Measurements from ENCODE around the gene PTGS2.

DNA sequence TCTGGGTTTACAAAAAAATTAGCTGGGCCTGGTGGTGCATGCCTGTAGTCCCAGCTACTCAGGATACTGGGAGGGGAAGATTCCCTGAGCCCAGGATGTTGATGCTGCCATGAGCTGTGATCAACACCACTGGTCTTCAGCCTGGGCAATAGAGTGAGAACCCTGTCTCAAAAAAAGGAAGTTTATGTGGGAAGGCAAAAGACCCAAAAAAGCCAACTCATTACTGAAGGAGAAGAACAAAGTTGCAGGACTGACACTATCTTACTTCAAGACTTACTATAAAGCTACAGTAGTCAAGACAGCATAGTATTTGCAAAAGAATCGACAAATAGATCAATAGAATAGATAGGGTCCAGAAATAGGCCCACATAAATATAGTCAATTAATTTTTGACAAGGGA, 9.2 kb upstream of the PTGS2 start:
- TF ChIP-seq, protein P1, sequence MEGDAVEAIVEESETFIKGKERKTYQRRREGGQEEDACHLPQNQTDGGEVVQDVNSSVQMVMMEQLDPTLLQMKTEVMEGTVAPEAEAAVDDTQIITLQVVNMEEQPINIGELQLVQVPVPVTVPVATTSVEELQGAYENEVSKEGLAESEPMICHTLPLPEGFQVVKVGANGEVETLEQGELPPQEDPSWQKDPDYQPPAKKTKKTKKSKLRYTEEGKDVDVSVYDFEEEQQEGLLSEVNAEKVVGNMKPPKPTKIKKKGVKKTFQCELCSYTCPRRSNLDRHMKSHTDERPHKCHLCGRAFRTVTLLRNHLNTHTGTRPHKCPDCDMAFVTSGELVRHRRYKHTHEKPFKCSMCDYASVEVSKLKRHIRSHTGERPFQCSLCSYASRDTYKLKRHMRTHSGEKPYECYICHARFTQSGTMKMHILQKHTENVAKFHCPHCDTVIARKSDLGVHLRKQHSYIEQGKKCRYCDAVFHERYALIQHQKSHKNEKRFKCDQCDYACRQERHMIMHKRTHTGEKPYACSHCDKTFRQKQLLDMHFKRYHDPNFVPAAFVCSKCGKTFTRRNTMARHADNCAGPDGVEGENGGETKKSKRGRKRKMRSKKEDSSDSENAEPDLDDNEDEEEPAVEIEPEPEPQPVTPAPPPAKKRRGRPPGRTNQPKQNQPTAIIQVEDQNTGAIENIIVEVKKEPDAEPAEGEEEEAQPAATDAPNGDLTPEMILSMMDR (conservative IDR thresholded peaks at IDR 0.05; ENCODE audit: low read depth in 2 of 2) = no peak
- no peak for TF ChIP-seq JUNB (IDR thresholded peaks at IDR 0.05; ENCODE audit: unreplicated experiment)
- no peak for TF ChIP-seq EZH2phosphoT487 (IDR thresholded peaks at IDR 0.05; ENCODE audit: unreplicated experiment)
- no peak for TF ChIP-seq POLR2AphosphoS5 (IDR thresholded peaks at IDR 0.05; ENCODE audit: low read depth)
- TF ChIP-seq, protein P2, sequence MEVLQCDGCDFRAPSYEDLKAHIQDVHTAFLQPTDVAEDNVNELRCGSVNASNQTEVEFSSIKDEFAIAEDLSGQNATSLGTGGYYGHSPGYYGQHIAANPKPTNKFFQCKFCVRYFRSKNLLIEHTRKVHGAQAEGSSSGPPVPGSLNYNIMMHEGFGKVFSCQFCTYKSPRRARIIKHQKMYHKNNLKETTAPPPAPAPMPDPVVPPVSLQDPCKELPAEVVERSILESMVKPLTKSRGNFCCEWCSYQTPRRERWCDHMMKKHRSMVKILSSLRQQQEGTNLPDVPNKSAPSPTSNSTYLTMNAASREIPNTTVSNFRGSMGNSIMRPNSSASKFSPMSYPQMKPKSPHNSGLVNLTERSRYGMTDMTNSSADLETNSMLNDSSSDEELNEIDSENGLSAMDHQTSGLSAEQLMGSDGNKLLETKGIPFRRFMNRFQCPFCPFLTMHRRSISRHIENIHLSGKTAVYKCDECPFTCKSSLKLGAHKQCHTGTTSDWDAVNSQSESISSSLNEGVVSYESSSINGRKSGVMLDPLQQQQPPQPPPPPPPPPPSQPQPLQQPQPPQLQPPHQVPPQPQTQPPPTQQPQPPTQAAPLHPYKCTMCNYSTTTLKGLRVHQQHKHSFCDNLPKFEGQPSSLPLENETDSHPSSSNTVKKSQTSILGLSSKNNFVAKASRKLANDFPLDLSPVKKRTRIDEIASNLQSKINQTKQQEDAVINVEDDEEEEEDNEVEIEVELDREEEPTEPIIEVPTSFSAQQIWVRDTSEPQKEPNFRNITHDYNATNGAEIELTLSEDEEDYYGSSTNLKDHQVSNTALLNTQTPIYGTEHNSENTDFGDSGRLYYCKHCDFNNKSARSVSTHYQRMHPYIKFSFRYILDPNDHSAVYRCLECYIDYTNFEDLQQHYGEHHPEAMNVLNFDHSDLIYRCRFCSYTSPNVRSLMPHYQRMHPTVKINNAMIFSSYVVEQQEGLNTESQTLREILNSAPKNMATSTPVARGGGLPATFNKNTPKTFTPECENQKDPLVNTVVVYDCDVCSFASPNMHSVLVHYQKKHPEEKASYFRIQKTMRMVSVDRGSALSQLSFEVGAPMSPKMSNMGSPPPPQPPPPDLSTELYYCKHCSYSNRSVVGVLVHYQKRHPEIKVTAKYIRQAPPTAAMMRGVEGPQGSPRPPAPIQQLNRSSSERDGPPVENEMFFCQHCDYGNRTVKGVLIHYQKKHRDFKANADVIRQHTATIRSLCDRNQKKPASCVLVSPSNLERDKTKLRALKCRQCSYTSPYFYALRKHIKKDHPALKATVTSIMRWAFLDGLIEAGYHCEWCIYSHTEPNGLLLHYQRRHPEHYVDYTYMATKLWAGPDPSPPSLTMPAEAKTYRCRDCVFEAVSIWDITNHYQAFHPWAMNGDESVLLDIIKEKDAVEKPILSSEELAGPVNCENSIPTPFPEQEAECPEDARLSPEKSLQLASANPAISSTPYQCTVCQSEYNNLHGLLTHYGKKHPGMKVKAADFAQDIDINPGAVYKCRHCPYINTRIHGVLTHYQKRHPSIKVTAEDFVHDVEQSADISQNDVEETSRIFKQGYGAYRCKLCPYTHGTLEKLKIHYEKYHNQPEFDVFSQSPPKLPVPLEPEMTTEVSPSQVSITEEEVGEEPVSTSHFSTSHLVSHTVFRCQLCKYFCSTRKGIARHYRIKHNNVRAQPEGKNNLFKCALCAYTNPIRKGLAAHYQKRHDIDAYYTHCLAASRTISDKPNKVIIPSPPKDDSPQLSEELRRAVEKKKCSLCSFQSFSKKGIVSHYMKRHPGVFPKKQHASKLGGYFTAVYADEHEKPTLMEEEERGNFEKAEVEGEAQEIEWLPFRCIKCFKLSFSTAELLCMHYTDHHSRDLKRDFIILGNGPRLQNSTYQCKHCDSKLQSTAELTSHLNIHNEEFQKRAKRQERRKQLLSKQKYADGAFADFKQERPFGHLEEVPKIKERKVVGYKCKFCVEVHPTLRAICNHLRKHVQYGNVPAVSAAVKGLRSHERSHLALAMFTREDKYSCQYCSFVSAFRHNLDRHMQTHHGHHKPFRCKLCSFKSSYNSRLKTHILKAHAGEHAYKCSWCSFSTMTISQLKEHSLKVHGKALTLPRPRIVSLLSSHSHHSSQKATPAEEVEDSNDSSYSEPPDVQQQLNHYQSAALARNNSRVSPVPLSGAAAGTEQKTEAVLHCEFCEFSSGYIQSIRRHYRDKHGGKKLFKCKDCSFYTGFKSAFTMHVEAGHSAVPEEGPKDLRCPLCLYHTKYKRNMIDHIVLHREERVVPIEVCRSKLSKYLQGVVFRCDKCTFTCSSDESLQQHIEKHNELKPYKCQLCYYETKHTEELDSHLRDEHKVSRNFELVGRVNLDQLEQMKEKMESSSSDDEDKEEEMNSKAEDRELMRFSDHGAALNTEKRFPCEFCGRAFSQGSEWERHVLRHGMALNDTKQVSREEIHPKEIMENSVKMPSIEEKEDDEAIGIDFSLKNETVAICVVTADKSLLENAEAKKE (CRISPR knock-in tag; IDR thresholded peaks at IDR 0.05) = no peak
- no peak for TF ChIP-seq EZH2 (IDR thresholded peaks at IDR 0.05; ENCODE audit: low read depth, unreplicated experiment)
- no peak for TF ChIP-seq CREB1 (CRISPR knock-in tag; IDR thresholded peaks at IDR 0.05; ENCODE audit: low read depth)
- TF ChIP-seq NANOG (IDR thresholded peaks at IDR 0.05; ENCODE audit: borderline replicate concordance) = no peak
- no peak for TF ChIP-seq ZNF331 (CRISPR knock-in tag; IDR thresholded peaks at IDR 0.05; ENCODE audit: low read depth)
- TF ChIP-seq, protein P3, sequence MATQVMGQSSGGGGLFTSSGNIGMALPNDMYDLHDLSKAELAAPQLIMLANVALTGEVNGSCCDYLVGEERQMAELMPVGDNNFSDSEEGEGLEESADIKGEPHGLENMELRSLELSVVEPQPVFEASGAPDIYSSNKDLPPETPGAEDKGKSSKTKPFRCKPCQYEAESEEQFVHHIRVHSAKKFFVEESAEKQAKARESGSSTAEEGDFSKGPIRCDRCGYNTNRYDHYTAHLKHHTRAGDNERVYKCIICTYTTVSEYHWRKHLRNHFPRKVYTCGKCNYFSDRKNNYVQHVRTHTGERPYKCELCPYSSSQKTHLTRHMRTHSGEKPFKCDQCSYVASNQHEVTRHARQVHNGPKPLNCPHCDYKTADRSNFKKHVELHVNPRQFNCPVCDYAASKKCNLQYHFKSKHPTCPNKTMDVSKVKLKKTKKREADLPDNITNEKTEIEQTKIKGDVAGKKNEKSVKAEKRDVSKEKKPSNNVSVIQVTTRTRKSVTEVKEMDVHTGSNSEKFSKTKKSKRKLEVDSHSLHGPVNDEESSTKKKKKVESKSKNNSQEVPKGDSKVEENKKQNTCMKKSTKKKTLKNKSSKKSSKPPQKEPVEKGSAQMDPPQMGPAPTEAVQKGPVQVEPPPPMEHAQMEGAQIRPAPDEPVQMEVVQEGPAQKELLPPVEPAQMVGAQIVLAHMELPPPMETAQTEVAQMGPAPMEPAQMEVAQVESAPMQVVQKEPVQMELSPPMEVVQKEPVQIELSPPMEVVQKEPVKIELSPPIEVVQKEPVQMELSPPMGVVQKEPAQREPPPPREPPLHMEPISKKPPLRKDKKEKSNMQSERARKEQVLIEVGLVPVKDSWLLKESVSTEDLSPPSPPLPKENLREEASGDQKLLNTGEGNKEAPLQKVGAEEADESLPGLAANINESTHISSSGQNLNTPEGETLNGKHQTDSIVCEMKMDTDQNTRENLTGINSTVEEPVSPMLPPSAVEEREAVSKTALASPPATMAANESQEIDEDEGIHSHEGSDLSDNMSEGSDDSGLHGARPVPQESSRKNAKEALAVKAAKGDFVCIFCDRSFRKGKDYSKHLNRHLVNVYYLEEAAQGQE (IDR thresholded peaks at IDR 0.05; ENCODE audit: unreplicated experiment) = no peak
- TF ChIP-seq, protein P4, sequence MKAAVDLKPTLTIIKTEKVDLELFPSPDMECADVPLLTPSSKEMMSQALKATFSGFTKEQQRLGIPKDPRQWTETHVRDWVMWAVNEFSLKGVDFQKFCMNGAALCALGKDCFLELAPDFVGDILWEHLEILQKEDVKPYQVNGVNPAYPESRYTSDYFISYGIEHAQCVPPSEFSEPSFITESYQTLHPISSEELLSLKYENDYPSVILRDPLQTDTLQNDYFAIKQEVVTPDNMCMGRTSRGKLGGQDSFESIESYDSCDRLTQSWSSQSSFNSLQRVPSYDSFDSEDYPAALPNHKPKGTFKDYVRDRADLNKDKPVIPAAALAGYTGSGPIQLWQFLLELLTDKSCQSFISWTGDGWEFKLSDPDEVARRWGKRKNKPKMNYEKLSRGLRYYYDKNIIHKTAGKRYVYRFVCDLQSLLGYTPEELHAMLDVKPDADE (IDR thresholded peaks at IDR 0.05) = no peak
